Mesothelial cell of epicardium (in vitro differentiated cells): ENCODE results near the gene NPHP4. TPM values are rescaled to one million over a fixed set of nuclear protein-coding genes. Genes with fewer than 3 reads are reported as not detected.

Source experiments
- DNase-seq, 2 experiments: peaks; one replicate each; pipeline ENCODE4 v3.0.0; 2021; ENCODE audit warnings: low spot score in 2 of 2; ENCODE audit not compliant: unreplicated experiment in 2 of 2
- H3K27ac Mint-ChIP-seq: 2 replicates; pipeline ENCODE4 v1.8.0; 2021; ENCODE audit warnings: mixed read lengths
- H3K27me3 Mint-ChIP-seq: 2 replicates; pipeline ENCODE4 v1.8.0; 2021; ENCODE audit warnings: low read depth, mixed read lengths
- H3K36me3 Mint-ChIP-seq: 2 replicates; pipeline ENCODE4 v1.8.0; 2021; ENCODE audit warnings: mixed read lengths
- H3K4me1 Mint-ChIP-seq: 2 replicates; pipeline ENCODE4 v1.8.0; 2021; ENCODE audit warnings: mixed read lengths
- H3K4me3 Mint-ChIP-seq: 2 replicates; pipeline ENCODE4 v1.8.0; 2021; ENCODE audit warnings: mild to moderate bottlenecking, moderate library complexity, mixed read lengths
- H3K9me3 Mint-ChIP-seq: 2 replicates; pipeline ENCODE4 v1.8.0; 2021; ENCODE audit warnings: mixed read lengths
- total RNA-seq: library from RNA; stranded (reverse); gene quantifications from 3 replicates; pipeline ENCODE4 v1.2.1, GENCODE V29; 2021
- TF ChIP-seq, protein P1 (sequence below): fragments of 200-600 bp; sonication (generic); IDR thresholded peaks from one replicate; pipeline ENCODE4 v1.5.0; 2021; ENCODE audit warnings: antibody characterized with exemption; ENCODE audit not compliant: unreplicated experiment

NPHP4 gene
- total RNA-seq, 1 donor from 2014 or later = 16.4 TPM

DNA sequence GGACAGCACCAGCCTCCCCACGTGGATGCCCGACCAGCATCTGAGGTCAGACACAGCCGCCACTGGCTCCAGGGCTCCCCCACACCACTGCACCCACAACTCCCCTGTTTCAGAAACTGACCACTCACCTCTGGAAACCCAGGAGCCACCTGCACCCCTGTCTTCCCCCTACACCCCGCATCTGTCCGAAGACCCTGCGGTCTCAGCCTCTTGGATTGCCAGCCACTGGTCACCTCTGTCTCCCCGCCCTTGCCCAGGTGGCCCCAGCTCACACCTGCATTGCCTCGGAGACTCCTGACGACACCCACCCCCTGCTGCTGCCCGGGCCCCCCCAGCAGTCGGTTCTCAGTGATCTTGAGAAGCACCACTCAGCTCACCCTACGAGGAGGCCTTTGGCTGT, 21.3 kb upstream of the NPHP4 start:
- H3K9me3 Mint-ChIP-seq = no peaks in the 10 kb centered on the region
- no peaks in the 10 kb centered on the region for H3K4me1 Mint-ChIP-seq
- no peak overlapping the region for H3K27ac Mint-ChIP-seq
- peaks cover 7% of the 10 kb centered on the region for H3K27me3 Mint-ChIP-seq
- no peaks in the 10 kb centered on the region for H3K36me3 Mint-ChIP-seq
- H3K4me3 Mint-ChIP-seq = no peak overlapping the region
- TF ChIP-seq, protein P1, sequence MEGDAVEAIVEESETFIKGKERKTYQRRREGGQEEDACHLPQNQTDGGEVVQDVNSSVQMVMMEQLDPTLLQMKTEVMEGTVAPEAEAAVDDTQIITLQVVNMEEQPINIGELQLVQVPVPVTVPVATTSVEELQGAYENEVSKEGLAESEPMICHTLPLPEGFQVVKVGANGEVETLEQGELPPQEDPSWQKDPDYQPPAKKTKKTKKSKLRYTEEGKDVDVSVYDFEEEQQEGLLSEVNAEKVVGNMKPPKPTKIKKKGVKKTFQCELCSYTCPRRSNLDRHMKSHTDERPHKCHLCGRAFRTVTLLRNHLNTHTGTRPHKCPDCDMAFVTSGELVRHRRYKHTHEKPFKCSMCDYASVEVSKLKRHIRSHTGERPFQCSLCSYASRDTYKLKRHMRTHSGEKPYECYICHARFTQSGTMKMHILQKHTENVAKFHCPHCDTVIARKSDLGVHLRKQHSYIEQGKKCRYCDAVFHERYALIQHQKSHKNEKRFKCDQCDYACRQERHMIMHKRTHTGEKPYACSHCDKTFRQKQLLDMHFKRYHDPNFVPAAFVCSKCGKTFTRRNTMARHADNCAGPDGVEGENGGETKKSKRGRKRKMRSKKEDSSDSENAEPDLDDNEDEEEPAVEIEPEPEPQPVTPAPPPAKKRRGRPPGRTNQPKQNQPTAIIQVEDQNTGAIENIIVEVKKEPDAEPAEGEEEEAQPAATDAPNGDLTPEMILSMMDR = no peak
- no peak for DNase-seq

DNA sequence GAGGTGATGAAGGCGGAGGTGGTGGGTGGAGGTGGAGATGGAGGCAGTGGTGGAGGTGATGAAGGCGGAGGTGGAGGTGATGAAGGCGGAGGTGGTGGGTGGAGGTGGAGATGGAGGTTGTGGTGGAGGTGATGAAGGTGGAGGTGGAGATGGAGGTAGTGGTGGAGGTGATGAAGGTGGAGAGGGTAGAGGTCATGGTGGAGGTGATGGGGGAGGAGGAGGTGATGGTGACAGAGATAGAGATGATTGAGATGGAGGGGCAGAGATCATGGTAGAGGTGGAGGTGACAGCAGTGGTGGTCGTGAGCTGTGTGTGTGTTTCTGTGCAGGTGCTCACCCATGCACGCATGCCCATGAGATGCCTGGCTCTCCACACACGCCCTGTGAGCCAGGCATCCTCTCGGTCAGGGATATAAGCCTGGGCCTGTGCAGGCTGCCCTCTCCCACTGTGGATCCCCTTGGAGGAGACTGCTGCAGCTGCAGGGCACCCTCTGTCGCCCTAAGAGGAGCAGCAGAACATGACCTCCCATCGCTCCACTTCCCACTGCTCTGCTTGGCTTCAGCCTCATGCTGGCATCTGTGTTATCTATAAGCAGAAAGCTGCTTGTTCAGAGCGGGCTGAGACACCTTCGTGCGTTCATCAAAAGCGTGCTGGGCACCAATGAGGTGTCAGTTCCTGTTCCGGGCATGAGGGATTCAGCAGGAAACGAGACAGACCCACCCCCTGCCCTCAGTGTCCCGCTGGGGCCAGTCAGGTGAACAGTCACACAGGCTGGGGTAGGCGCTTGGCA, 20.5 kb upstream of the NPHP4 start:
- Mint-ChIP-seq H3K36me3 (no peaks in the 10 kb centered on the region), H3K27ac (no peak overlapping the region), H3K4me1 (no peaks in the 10 kb centered on the region), H3K9me3 (no peaks in the 10 kb centered on the region), H3K27me3 (peaks cover 7% of the 10 kb centered on the region), H3K4me3 (no peak overlapping the region)
- no peak for DNase-seq
- TF ChIP-seq, protein P1 = no peak

DNA sequence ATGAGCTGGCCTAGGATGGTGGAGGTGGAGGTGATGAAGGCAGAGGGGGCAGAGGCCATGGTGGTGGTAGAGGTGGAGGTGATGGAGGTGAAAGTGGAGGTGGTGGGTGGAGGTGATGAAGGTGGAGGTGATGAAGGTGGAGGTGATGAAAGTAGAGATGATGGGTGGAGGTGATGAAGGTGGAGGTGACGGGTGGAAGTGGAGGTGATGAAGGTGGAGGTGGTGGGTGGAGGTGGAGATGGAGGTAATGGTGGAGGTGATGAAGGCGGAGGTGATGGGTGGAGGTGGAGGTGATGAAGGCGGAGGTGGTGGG, 19.7 kb upstream of the NPHP4 start:
- TF ChIP-seq, protein P1 = no peak
- Mint-ChIP-seq H3K4me1 (no peaks in the 10 kb centered on the region), H3K27me3 (peaks cover 7% of the 10 kb centered on the region), H3K36me3 (no peaks in the 10 kb centered on the region), H3K4me3 (no peak overlapping the region), H3K9me3 (no peaks in the 10 kb centered on the region), H3K27ac (no peak overlapping the region)
- no peak for DNase-seq

DNA sequence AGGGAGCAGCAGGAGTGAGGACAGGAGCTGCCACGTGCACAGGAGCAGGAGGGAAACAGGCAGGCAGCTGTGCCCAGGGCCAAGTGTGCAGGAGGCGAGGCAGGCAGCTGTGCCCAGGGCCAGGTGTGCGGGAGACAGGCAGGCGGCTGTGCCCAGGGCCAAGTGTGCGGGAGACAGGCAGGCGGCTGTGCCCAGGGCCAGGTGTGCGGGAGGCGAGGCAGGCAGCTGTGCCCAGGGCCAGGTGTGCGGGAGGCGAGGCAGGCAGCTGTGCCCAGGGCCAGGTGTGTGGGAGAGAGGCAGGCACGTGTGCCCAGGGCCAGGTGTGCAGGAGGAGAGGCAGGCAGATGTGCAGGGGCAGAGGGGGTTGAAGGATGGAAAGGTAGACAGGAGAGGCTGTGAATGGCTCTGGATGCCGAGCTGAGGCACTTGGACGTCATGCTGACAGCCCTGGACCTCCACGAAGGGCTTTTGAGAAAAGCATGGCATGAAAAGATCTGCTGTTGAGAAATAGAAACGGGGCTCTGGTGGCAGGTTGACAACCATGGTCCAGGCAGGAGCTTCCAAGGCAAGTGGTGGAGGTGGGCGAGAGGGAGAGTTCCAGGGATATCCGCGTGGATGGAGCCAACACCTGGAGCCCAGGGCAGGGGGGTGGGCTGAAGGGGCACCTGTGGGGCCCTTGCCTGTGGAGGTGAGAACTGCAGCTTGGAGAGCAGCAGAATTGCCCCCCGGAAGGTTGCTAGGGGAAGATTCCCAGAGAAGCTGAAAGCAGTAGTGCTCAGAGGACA, 19.1 kb upstream of the NPHP4 start:
- H3K27ac Mint-ChIP-seq = no peak overlapping the region
- no peaks in the 10 kb centered on the region for H3K36me3 Mint-ChIP-seq
- no peak overlapping the region for H3K4me3 Mint-ChIP-seq
- no peaks in the 10 kb centered on the region for H3K9me3 Mint-ChIP-seq
- DNase-seq = no peak
- peaks cover 10% of the 10 kb centered on the region for H3K27me3 Mint-ChIP-seq
- no peaks in the 10 kb centered on the region for H3K4me1 Mint-ChIP-seq
- TF ChIP-seq, protein P1 = no peak

DNA sequence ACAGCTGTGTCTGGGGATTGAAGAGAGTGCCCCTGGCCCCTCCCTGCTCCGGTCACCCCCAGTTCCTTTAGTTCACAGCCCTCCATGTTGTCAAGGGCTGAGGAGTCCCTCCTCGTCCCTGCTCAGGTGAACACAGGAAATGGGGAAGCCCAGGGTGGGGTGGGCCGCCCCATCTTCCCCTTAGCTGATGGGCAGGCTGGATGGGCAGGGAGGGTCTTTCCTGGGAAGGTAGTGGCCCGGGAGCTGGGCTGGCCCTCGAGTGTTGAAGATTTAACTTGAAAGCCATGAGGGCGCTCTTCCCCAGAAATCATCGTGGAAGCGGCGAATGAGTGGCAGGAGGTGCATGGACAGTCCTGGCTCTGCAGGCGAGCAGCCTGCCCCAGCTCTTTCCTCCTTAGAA, 18.3 kb upstream of the NPHP4 start:
- TF ChIP-seq, protein P1 = no peak
- Mint-ChIP-seq H3K4me3 (no peak overlapping the region), H3K27ac (no peak overlapping the region), H3K36me3 (no peaks in the 10 kb centered on the region), H3K9me3 (no peaks in the 10 kb centered on the region), H3K27me3 (peaks cover 10% of the 10 kb centered on the region), H3K4me1 (no peaks in the 10 kb centered on the region)
- no peak for DNase-seq
